ENCODE results near the gene GFRA3.
"Not testable (repeated sequence)": the region's sequence is repeated elsewhere in the genome, so short reads cannot be mapped to it uniquely, and the experiment has no call there.

Gene GFRA3, protein sequence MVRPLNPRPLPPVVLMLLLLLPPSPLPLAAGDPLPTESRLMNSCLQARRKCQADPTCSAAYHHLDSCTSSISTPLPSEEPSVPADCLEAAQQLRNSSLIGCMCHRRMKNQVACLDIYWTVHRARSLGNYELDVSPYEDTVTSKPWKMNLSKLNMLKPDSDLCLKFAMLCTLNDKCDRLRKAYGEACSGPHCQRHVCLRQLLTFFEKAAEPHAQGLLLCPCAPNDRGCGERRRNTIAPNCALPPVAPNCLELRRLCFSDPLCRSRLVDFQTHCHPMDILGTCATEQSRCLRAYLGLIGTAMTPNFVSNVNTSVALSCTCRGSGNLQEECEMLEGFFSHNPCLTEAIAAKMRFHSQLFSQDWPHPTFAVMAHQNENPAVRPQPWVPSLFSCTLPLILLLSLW

DNA sequence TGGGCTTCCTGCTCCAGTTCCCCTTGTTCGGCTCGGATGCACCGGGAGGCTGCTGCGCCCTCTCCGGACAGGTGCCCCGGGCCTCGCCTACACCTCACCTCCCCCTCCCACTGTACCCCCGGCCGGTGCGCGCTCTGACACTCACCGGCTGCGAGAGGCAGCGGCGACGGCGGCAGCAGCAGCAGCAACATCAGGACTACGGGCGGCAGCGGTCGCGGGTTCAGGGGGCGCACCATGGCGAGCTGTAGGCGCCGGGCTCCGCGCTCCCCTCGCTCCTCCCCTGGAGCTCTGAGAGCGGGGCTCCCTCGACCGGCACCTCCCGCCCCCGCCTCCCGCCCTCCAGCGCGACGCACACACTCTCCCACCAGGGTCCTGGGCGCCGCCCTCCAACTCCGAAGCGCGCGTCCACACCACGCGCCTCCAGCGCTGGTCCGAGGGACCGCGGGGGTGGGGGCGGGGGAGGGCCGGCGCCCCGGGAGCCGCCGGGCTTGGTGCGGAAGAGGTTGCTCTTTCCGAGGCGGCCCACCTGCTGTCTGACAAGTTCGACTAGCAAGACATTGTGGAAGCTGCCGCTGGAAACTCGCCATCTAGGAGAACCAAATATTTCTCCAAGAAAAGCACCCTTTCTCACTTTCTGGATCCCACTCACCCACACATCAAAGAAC, at the start of gene GFRA3:
TSS of gene GFRA3 (minus strand) at position 433 of the 665 bp plus-strand sequence. CDS start at position 236, 197 bp downstream.
- no peak for DNase-seq (ENCODE audit: low spot score)

DNA sequence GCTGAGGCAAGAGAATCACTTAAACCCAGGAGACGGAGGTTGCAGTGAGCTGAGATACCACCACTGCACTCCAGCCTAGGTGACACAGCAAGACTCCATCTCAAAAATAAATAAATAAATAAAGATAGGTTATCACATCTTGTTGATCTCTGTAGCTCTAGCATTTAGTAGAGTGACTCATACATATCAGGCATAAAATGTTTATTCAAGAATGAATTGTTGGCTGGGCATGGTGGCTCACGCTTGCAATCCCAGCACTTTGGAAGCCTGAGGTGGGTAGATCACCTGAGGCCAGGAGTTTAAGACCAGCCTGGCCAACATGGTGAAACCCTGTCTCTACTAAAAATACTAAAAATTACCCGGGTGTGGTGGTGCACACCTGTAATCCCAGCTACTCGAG, 43.8 kb upstream of the GFRA3 start:
- DNase-seq (ENCODE audit: low spot score) = not testable (repeated sequence)

DNA sequence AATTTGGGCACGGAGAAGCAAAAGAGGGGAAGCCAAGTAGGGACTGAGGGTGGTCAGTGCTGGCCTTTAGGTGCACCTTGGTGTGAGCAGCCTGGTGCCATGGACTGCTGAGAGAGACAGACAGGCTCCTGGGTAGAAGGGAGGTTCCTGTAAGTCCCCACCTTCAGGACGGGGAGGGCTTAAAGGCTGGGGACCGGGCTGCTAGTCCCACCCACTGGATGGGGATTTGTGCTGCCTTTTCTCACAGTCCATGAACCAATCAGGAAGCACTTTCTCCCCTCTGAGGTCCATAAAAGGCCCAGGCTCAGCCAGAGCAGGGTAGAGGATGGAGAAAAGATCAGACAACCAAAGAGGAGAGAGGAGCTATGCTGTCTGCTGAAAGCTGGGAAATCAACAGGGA, 41.9 kb upstream of the GFRA3 start:
- no peak for DNase-seq (ENCODE audit: low spot score)

DNA sequence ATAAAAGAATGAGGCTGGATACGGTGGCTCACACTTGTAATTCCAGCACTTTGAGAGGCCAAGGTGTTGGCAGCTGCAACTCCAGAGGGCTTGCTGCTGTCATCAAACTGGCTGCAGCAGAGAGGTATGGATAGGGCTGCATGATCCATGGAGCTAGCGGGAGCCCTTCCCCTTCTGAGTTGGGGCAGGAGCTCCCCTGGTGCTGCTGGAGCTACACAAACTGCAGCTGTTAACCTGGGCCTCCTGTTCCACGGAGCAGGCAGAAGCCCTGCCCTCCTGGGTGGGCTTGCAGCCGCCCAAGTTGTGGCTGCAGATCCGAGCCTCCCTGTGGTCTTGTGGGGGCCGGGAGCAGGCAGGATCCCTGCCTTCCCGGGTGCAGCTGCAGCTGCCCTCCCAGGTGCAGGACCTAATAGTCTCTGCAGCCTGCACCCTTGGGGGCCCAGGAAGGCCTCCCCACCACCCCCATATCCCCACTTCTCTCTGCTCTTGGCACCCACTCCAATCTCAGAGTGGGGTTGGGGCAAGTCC, 41.4 kb upstream of the GFRA3 start:
- DNase-seq (ENCODE audit: low spot score) = no peak

DNA sequence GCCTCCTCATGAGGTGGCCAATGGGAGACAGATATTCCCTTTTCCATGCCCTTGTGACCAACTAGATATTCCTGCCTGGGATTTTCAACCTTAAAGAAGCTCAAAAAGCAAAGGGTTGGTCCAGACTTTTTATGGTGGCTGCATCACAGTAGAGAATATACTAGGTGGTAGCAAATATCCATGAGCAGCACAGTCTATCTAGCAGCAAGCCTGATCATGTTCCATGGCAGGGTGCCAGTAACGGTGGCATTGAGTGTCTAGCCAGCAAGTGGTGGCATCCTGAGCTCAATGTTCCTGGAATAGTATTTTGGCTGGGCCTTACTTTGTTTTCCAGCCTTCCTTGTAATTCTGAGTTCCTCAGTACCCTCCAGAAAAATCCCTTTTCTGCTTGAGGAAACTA, 31.4 kb upstream of the GFRA3 start:
- DNase-seq (ENCODE audit: low spot score) = no peak

DNA sequence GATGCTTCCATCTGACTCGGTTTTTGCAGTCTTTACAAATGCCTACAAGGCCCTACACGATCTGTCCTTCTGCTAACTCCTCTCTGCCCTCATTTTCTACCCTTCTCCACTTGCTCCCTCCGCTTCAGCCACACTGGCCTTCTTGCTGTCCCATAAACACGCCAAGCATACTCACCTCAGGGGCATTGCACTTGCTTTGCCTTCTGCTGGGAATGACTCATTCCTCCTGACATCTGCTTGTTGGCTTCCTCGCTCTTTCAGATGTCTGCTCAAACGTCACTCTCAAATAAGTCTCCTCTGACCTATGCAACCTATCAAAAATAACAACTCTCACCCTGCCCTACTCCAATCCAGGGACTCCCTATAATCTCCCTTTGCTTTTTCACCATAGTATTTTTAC, 29.0 kb upstream of the GFRA3 start:
- no peak for DNase-seq (ENCODE audit: low spot score)

DNA sequence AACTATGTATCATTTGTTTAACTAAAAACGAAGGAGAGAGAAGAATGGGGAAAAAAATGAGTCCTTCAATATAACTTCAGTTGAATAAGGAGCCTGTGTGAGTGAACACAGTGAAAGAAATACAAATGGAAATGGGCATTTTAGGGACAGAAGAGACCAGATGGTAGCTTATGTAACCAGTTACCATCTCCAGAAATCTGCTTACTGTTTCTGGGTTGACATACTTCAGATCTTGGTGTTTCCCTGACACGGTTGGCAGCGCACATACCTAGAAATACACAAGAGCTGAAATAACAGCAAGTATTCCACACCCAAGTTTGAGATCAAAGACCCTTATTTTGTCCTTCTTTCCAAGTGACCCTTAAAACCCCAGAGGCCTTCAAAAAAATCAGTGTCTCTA, 14.9 kb upstream of the GFRA3 start:
- DNase-seq (ENCODE audit: low spot score) = no peak

DNA sequence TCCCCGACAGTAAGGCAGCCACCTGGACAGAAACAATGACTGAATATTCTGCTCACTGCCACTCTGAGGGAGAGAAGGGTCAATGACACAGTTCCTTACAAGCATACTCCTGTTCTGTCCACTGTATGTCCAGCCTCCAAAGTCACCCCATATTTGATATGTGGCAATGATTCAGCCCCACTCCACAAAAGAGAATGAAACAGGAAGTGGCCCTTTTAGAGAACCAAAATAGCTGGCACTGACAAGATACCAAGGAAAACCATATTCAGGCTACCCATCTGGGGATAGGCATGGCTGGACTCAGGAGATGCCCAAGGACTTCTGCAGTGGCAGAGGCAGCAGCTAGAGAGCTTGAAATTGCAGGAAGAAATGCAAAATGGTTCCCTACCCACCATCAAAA, 12.8 kb upstream of the GFRA3 start:
- no peak for DNase-seq (ENCODE audit: low spot score)

DNA sequence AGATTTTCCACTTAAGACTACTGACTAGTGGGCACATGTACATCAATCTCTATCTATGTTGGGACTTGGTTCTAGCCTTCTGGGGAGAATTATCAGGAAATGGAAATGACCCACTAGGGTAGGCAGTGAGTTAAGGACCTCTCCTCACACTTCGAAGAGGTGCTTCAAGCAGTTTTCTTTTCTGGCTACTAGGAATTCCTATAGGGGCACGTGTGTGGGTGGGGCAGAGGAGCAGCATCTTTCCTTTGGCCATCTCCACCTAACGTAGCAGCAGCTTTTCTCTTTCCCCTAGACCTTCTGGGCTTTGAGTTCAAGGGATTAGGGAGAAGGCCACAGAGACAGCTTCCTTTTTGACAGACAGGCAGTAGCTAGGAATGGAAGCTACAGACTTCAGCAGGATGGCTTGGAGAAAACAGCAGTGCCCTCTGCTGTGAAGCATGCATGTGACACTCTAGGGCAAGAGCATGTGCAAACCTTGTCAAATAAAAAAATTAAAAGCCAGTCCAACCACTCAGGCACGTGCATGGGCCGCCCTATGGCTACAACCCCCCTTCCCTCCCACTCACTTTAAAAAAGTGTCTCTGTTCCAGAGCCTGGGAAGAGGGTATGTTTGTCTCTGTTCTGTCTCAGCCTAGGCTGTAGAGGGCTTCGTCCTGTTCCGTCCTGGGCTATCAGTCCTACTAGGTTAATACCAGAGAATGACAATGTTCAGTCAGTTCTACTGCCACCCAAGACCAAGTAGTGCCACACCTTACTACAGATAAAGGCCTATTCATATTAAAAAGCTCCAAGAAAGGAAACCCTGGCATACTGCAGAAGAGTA, 8.7 kb upstream of the GFRA3 start:
- DNase-seq (ENCODE audit: low spot score) = peak; percentile 79

DNA sequence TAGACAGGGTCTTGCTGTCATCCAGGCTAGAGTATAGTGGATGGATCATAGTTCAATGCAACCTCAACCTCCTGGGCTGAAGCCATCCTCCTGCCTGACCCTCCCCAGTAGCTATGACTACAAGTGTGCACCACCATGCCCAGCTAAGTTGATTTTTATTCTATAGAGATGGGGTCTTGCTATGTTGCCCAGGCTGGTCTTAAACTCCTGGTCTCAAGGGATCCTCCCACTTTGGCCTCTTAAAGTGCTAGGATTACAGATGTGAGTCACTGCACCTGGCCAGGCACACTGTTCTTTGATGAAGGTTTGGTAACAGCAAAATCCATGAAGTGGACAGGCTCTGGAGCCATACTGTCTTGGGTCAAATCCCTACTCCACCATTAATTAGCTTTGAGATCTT, 6.5 kb upstream of the GFRA3 start:
- DNase-seq (ENCODE audit: low spot score) = no peak

DNA sequence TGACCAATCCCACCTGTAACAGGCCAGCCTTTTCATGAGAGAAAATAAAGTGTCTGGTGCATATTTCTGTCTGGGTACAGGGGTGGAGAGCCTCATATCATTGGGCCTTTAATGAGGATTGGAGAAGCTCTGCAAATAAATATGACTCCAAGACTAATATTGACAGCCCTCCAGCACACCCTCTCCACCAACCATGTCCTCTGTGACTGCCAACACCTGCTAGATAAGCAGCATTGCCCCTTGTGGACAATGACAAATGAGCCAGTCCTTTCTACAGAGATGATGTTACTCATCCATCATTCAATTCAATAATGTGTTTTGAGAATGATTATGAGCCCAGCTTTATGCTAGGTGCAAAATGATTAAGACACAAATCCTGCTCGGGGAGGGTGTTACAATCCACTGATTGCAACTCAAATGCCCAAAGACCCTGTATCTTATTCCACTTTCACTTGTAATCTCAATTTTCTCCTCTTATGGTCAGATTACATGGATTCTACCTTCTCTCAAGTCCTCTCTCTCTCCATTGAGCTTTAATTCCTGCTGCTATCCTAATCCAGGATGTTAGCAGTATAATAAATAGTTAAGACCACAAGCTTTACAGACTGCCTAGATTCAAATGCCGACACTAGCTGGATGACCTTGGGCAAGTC, 2.1 kb upstream of the GFRA3 start:
- peak; percentile 33 for DNase-seq (ENCODE audit: low spot score)

DNA sequence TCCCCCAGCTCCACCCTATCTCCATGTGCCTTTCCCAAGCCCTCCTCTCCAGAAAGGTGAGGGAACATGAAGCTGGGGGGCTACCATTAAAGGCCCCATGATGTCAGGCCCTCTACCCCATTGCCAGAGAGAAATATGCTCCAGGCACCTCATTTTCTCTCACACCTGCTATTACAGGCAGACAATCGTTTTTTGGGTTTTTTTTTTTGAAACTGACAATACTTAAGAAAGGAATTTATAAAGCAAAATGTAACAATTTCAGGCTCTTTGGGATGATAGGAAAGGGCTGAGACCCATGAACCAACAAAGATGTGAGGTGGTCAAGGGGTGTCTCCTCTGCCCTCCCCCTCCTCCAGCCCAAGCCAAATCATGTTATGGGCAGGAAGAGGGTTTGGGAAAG, 1.5 kb upstream of the GFRA3 start:
- no peak for DNase-seq (ENCODE audit: low spot score)

DNA sequence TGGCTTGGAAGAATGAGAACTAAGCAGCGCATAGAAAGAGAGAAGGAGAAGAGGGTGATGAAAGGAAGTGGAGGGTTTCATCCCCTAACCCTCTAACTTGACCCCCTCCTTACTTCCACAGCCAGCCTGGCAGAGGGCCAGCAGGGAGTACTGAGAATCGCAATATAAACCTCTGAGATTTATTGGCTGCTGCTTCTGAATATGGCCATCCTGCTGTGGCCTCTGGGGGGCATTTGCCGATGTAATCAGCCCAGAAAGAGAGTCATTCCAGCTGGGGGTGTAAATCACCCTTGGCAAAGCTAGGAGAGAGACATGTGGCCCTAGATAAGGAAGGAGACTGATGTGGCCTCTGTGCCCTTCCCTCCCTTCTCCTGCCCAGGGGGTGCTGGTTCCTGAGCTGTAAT, 960 bp upstream of the GFRA3 start:
- DNase-seq (ENCODE audit: low spot score) = no peak

DNA sequence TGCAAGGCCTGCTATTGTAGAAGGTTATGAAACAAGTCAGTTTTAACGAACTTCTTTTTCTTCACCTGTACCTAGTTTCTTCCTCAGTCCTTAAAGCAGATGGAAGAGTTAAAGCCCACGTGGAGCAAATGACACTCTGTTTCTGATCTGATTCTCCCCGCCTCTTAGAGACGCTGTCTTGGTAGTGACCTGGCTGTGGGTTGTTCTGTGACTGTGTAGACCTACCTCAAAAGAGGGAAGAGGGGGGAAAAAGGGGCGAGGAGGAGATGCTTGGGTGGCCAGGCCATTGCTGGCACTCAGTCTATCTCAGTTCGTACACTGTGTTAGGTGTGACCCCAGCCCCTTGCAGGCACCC, 610 bp downstream of the GFRA3 start:
- no peak for DNase-seq (ENCODE audit: low spot score)

DNA sequence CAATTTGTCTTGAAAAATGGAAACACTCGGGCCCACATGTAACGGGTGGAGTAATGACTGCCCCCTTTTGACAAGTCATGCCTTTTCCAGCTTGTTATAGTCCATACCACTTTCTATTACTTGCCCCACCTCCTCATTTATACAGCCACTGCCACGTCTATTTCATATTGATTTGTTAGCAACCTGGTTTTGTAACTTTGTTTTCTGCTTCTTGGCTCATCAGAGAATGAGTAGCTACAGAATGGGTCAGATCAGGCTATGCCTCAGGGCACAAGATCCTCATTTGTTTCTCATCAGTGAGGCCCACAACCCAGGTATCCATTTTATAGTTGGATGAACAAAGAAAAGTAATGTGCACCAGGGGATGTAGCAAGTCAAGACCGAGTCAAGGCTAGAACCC, 1.7 kb downstream of the GFRA3 start:
- no peak for DNase-seq (ENCODE audit: low spot score)

DNA sequence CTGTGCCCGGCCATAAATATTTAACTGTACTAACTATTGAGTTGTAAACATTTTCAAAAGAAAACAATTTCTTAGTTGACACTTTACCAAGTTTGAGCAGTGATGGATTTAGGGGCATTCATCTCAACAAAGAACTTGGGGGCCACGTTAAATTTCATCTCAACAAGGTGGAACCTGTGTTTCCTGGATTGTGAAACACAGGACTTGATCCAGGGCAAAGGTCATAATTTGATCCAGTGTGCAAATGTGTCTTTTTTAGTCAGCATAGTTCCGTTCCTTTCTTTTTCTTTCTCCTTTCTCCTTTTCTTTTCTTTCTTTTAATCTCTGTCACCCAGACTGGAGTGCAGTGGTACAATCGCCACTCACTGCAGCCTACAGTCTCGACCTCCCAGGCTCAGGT, 3.1 kb downstream of the GFRA3 start:
- no peak for DNase-seq (ENCODE audit: low spot score)

DNA sequence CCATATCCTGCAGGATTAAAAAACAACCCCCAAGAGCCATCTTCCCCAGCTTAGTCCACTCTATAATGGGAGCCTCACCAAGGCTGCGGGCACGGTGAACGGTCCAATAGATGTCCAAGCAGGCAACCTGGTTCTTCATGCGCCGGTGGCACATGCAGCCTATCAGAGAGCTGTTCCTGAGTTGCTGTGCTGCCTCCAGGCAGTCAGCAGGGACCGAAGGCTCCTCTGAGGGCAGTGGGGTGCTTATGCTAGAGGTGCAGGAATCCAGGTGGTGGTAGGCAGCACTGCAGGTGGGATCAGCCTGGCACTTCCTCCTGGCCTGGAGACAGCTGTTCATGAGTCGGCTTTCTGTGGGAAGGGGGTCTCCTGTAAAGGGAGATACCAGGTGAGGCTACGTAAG, 10.2 kb downstream of the GFRA3 start:
- no peak for DNase-seq (ENCODE audit: low spot score)

DNA sequence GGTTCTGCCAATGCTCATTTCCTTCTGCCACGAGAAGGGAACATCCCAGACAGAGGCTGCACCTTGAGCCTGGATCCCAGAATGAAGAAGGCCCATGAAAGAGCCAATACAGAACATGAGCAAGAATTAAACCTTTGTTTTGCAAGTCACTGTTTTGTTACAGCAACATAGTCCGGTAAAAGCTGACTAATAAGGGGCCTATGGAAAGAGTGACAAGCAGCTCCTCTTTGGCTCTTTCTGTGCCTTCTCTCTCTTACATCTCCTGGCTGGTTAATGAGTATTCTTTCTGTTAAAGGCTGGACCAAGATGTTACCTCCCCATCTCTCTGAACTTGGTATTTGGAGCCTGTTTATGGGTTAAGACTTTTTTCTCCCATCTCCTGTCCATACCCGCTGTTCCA, 10.8 kb downstream of the GFRA3 start:
- DNase-seq (ENCODE audit: low spot score) = no peak

DNA sequence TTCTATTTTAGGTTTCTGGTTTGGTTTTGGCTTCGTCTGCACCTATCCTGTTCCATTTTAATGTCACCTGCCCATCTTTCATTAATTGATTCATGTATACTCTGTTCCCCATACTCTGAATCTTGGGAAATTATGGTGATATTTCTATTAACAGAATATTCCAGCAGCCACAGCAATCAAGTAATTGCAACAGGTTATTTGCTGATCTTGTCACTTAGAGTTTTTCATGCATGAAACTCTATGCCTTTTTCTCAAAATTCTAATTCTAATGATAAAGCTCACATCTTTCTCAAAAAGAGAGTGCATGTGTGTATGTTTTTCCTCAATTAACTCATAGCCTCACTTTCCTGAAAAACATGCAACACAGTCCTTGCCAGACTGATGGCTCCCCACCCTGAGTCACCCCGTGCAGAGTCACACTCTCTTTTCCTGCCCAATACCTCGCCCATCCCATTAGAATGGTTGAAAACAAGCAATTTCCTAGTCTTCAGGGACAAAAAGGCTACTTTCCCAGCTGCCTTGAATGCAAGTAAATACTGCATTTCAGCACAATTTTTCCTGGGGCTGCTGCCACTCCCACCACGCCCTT, 15.6 kb downstream of the GFRA3 start:
- DNase-seq (ENCODE audit: low spot score) = no peak

DNA sequence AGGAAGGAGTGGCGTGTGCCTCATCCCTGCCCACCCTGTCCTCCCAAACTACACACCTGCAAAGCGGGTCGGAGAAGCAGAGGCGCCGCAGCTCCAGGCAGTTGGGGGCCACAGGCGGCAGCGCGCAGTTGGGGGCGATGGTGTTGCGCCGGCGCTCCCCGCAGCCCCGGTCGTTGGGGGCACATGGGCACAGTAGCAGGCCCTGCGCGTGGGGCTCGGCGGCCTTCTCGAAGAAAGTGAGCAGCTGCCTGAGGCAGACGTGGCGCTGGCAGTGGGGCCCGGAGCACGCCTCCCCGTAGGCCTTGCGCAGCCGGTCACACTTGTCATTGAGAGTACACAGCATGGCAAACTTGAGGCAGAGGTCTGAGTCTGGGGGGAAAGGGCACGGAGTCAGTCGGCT, 16.8 kb downstream of the GFRA3 start:
- DNase-seq (ENCODE audit: low spot score) = no peak

DNA sequence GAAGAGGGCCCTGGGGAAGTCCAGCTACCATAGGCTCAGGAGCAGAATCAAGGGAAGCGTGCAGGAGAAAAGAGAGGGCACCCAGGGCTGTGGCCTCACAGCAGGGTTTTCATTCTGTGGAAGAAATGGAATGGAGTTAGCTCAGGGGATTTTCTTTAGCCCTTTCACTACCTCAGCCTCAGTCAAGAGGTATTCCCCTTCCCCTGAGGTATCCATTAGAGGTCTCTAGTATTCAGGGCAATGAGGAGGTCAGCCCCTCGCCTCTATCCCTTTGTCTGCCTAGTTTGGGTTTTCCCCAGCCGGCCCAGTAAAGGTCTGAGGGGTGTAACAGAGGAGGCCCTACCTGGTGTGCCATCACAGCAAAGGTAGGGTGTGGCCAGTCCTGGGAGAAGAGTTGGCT, 21.5 kb downstream of the GFRA3 start:
- no peak for DNase-seq (ENCODE audit: low spot score)

DNA sequence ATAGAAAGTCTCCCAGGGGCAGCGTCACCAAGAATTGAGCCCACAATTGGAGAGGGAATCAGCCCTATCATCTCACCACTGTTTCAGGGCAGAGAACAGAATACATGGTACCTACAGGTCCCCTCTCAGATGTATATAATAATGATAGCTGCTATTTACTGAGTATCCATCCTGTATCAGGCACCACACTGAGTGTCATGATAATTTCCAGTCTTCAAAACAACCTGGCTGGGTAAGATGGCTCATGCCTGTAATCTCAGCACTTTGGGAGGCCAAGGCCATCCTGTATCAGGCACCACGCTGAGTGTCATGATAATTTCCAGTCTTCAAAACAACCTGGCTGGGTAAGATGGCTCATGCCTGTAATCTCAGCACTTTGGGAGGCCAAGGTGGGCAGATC, 26.6 kb downstream of the GFRA3 start:
- not testable (repeated sequence) for DNase-seq (ENCODE audit: low spot score)

Data from SW480 (cell line).